Putamen (tissue), 1 donor: ENCODE results near the gene MYADML2.
"Not testable (repeated sequence)": the region's sequence is repeated elsewhere in the genome, so short reads cannot be mapped to it uniquely, and the experiment has no call there.

Experiments
- DNase-seq: peaks from one replicate; pipeline ENCODE4 v3.0.0-alpha.2; 2016; ENCODE audit warnings: low spot score

The MYADML2 gene, protein sequence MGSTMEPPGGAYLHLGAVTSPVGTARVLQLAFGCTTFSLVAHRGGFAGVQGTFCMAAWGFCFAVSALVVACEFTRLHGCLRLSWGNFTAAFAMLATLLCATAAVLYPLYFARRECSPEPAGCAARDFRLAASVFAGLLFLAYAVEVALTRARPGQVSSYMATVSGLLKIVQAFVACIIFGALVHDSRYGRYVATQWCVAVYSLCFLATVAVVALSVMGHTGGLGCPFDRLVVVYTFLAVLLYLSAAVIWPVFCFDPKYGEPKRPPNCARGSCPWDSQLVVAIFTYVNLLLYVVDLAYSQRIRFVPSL

DNA sequence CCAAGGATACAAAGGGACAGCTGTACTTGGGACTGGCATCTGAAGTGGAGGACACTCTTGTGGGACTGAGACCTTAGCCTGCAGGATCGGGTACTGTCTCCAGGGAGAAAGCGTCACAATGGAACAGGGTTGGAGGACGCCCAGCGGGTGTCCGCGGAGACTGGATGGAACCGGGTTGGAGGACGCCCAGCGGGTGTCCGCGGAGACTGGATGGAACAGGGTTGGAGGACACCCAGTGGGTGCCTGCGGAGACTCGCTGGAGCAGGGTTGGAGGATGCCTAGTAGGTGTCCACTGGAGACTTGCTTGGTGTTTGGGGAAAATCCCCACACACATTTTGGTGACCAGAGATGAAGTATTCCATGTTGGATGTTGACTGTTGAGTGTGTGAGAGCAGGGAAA is at the start of gene MYADML2:
Gene MYADML2 (minus strand): TSS at position 45 of the 400 bp plus-strand sequence. CDS start 5,492 bp downstream, outside the sequence.
- DNase-seq: no peak

DNA sequence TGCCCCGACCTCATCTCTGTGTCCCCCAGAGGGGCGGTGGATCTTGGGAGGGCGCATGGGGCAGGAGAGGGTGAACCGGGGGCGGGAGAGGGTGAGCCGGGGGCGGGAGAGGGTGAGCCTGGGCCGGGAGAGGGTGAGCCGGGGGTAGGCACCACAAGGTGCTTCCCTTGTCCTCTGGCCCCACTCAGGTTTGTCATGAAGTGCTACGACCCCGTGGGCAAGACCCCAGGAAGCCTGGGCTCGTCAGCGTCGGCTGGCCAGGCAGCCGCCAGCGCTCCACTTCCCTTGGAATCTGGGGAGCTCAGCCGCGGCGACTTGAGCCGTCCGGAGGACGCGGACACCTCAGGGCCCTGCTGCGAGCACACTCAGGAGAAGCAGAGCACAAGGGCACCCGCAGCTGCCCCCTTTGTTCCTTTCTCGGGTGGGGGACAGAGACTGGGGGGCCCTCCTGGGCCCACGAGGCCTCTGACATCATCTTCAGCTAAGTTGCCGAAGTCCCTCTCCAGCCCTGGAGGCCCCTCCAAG is 49.3 kb upstream of the MYADML2 start:
- DNase-seq: no peak

DNA sequence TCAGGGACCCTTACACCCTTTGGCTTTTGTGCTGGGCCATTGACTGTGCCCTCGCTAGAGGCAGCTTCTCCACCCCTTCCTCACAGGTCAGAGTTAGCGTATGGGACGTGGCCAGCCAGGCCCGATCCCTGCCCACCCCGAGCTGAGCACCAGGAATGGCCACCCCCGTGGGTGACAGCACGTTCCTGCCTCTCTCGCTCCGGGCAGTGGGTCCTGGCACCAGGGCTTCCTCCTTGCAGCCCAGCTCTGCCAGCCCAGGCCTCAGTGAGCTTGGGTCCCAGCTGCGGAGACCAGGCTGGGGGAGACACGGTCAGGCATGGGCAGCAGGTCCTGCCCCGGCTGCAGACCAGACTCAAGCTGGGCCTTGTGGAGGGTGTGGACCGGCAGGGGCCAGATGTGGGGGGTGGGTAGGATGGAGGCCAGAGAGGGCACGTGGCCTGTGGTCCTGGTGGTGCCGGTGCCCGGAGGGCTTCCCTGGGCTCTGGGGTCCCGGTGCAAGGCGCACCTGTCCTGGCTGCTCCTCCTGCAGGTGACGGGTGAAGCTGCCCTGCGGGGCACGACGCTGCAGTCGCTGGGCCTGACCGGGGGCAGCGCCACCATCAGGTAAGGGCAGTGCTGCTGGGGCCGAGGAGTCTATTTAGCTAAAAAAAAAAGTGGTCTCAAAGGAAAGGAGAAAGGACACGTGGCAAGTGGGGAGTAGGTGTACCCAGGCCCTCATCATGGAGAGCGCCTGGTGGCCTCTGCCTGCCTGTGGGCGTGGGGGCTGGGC is 48.6 kb upstream of the MYADML2 start:
- DNase-seq: no peak

DNA sequence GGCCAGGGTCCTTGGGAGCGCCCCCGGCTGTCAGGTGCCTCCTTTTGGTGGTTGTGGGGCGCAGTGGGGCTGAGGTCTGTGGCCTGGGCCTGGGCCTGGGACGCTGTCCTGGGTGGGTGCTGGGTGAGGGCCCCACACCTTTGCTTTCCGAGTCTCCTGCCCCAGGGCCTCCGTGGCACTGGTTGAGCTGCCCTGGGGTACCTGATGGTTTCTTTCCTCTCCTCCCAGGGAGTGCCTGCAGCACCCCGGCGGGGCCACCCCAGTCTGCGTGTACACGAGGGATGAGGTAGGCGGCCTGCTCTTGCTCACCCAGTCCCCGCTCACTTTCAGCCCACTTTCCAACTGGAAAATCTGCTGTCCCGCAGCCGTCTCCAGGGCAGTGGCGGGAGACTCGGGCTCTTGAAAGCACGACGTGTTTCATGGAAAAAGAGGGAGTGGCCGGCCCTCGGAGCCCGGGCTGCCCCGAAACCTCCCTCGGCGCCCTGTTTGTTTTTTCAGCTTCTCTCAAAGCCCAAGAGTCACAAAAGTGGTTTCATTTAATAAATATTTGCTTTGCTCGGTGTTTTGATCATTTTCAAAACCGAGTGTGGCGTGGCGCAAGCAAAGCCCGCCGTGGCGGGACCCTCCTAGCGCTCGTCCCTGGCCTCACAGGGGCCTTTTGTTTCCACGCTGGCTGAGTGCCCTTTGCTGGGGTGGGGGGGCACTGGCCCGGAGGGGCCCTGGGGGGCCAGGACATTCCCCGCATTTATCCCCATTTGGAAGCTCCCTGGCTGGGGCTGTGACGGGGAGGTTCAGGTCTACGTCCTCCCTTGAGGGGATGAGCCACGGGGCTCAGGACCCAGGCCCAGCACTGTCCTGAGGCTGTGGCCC is 47.8 kb upstream of the MYADML2 start:
- no peak for DNase-seq

DNA sequence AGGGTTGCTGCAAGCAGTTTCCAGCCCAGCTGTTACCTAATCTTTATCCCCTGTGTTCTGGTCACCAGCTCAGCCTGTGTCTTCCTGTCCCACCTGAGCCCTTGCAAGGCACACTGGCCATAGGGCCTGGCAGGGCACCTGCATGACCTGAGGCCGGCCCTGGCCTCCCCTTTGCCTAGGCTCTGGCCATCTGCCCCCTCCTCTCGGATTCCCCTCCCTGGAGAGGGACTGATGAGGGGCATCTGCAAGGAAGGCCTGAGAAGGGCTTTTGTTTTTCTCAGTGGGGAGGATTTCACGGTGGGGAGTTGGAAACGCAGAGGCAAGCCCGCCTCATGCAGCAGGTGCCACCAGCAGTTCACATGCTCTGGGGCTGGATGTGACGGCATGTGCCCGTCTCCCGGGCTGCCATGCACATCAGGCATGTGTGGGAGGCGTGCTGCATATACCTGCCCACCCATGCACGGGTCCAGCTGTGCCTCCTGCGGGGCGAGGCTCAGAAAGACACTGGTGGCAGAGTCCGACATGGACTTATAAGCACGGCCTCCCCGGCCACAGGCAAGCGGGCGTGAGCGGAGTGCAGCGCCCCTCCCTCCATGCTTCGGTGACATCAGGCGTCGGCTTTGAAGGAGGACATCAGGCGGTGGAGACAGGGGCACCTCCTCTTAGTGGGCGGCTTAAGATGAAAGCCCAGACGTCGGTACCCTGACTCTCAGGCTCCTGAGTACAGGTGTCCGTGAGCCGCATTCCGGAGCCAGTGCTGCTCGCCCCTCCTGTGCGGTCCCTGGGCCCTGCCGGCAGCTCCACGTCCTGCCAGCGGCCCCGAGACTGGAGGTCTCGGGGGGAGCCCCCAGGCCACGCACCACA is 46.9 kb upstream of the MYADML2 start:
- DNase-seq: no peak

DNA sequence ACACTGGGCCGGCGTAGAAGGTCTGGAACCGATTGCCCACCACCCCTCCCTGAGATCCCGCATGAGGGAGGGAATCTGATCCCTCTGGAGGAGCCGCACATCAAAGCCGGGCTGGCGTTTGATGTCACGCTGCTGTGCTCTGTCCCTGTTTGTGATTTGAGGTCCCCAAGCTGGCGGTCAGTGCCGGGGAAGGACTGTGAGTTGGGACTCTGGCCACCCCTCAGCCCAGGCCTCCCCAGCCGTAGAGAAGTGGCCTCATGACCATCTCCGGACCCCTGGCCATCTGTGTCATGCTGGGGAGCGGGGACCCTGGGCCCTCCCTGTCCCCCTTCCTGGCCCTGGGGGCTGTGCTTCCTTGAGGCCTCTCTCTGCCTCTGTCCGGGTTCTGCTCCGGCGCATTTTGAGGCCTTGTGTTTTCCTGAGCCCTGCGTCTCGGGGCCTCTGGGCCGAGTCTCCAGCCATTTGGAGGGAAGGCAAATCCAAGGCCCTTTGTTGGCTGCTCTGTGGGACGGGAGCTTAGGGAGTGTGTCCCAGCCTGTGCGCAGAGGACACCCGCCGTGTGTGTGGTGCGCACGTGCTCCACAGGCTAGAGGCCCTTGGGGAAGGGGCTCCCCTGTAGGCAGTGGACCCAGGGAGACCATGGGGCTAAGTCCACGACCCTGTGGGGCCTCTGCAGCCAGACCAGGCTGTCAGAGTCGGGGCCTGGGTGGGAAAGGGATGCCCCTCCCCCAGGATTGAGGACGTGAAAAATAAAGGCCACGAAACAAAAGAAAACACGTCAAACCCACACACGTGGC is 45.5 kb upstream of the MYADML2 start:
- no peak for DNase-seq

DNA sequence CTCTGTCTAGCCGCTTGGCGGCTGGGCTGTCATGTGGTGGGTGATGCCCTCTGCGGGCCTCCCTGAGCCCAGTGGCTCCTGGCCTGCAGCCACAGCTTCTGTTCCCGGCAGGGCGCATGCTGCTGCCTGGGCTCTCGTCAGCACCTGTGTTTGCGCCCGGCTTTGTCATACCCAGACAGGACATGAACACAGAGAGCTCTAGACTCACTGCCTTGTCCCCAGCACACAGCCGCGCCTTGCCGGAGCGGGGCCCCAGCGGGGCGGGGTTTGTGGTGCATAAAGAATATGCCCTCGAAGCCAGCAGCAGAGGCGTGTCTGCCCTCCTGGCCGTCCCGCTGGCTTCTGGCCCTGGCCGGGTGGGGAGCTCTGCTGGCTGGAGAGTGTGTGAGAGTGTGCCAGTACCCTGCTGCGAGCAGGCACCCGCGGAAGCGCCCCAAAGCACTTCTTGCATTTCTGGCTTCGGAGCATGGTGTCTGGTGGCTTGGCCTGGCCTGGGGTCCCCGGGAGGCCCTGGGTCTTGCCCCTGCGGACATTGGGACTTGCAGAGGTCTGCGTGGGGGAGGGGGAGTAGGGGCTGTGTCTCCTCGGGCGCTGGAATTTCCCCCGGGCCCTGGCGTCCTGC is 44.8 kb upstream of the MYADML2 start:
- peak; percentile 63 for DNase-seq

DNA sequence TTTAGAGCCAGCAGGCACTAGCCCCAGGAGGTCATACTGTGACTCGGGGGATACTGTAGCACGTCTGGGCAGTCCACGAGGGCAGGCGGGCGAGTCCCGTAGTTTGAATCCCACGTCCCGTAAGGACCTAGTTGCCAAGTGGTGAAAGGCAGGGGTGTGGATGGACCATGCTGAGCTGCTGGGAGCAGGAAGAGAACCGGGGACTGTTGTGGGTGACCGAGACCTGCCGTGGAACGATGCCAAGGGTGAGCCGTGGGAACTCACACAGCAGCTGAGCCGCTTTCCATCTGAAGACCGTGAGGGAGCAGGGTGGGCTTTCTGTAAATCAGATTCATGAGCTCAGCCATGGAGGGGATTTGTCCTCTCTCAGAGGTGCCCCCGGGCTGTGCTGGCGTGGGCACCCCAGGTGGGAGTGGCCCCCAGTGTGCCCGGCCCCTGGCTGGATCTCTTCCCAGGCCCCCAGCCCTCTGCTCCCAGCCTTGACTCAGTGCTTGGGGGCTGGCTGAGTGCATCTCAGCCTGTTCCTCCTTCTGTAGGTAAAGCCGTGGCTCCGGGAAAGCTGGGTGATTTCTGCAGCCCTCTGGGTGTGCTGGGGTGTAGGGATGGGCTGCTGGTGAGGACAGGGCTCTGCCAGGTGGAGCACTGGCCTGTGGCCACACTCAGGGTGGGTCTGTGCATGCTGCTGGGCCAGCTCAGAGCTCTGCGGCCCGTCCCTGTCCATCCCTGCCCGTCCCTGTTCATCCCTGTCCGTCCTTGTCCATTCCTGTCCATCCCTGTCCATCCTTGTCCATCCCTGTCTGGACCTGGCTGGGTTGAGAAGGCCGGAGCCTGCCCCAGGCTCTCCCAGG is 44.0 kb upstream of the MYADML2 start:
- DNase-seq: no peak

DNA sequence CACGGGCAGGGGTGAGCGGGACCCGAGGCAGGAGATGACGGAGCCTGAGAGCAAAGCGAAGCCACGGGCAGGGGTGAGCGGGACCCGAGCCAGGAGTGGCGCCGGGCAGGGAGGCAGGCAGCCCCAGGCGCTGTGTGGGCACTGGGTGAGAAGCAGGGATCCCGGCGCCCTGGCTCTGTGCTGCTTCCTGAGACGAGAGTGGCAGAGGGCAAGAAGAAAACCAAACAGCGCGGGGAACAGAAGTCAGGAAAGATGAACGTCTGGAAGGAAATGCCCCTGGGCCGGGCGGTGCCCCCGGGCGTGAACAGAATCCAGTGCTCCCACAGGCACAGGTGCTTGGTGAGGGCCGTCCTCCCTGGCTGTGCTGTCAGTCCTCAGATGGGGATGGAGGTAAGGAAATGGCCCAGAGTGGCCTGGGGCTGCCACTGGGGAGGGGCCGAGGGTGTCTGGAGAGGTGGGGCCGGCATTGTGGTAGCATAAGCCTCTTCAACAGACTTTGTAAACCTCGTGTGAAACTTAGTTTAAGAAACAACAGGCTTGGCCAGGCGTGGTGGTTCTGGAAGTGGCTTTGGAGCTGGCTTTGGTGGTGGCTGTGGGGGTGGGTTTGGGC is 40.2 kb upstream of the MYADML2 start:
- no peak for DNase-seq

DNA sequence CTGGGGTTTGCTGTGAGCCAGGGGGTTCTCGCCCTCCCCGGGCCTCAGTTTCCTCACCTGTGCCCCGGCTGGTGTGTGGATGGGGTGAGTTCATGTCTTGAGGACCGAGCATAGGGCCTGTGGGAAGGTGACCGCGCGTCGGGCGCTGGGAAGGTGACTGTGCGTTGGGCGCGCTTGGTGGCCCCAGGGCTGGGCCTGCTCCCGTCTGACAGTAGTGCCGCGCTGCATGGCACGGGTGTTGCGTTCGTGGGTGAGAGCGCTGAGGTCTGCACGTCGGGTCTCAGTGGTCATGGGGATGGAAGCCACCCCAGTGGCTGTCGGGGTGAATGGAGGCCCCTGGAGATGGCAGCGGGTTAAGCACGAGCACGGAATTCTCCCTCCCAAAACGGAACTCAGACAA is 39.6 kb upstream of the MYADML2 start:
- DNase-seq: no peak

DNA sequence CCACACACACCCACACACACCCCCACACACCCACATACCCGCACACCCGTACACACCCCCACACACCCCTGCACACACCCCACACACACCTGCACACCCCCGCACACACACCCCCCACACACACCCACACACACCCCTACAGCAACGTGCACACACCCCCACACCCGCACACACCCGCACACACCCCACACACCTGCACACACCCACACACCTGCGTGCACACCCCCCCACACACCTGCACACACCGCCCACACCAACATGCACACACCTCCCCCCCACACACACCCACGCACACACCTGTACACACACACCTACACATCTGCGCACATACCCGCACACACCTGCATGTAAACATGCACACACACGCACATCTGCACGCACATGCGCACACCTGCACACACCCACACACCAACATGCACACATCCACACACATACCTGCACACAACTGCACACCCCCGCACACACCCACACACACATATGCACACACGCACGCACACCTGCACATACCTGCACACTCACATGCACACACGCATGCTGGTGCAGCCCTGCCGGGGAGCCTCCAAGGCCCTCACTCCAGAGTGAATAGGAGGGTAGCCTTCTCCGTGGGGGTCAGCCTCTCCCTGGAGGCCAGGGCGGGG is 37.9 kb upstream of the MYADML2 start:
- DNase-seq: no peak

DNA sequence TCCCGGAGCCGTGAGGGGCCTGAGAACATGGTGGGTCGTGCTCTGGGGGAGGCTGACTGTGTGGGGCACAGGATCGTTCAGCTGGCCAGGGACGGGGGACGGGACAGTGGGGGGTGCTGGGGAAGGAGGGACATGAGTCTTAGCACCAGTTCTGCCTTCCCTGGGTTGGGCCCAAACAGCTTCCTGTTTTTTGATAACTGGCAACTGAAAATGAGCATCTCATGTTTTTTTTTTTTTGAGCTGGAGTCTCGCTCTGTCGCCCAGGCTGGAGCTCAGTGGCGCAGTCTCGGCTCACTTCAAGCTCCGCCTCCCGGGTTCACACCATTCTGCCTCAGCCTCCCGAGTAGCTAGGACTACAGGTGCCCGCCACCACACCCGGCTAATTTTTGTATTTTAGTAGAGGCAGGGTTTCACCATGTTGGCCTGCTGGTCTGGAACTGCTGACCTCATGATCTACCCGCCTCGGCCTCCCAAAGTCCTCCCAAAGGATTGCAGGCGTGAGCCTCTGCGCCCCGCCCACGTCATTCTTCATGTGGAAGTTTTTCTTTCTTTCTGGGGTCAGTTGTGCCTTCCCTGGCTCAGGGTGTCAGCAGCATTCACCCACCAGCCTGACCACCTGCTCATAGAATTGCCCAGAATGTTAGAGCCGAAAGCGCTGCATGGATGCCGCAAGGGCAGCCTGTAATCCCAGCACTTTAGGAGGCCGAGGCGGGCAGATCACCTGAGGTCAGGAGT is 36.8 kb upstream of the MYADML2 start:
- no peak for DNase-seq

DNA sequence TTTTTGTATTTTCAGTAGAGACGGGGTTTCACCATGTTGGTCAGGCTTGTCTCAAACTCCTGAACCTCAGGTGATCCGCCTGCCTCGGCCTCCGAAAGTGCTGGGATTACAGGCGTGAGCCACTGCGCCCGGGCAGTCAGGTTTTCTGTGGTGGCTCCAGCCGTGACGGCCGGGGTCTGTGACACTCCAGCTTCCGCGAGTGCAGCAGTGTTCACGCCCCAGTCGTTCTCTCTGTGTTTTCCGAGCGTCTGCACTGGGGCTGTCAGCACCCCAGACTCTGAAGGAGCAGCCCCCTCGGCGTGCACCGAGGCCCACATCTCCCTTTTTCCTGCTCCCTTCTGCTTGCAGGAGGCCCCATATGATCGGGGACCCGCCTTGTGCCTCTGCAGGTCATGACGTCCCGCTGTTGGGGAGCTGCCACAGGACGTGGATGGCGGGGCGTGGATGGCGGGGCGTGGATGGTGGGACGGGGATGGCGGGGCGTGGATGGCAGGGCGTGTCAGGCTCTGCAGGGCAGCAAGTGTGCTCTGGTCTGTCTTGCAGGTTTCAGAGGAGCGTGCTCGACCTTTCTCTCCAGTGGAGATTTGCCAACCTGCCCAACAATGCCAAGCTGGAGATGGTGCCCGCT is 36.1 kb upstream of the MYADML2 start:
- DNase-seq: no peak

DNA sequence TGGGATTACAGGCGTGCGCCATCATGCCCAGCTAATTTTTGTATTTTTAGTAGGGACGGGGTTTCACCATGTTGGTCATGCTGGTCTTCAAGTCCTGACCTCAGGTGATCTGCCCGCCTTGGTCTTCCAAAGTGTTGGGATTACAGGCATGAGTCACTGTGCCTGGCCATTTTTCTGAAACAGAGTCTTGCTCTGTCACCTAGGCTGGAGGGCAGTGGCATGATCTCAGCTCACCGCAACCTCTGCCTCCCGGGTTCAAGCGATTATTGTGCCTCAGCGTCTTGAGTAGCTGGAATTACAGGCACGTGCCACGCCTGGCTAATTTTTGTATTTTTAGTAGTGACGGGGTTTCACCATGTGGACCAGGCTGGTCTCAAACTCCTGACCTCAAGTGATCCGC is 34.5 kb upstream of the MYADML2 start:
- DNase-seq: not testable (repeated sequence)

DNA sequence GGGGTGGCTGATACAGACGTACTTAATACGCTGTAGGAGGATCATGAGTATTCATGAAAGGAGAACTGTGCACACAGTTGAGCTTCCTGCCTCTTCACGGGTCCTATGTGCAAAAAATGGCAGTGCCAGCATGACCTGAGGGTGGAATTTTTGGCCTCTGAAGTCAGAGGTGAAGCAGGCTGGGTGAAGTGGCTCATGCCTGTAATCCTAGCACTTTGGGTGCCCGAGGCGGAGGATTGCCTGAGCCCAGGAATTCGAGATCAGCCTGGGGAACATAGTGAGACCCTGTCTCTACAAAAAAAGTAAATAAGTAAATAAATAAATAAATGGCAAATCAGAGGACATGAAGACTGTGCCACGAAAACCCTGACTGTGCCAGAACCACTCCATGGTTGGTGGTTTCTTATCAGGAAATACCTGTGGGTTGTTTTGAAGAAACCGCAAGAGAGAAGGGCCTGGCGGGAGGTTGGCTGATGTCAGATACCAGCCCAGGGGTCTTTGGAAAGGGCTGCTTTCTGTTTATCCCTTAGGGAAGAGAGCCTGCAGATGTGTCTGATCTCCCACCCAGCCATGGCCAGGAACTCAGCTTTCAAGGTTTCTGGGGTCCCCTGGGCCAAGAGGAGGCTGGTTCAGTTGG is 33.8 kb upstream of the MYADML2 start:
- DNase-seq: no peak

DNA sequence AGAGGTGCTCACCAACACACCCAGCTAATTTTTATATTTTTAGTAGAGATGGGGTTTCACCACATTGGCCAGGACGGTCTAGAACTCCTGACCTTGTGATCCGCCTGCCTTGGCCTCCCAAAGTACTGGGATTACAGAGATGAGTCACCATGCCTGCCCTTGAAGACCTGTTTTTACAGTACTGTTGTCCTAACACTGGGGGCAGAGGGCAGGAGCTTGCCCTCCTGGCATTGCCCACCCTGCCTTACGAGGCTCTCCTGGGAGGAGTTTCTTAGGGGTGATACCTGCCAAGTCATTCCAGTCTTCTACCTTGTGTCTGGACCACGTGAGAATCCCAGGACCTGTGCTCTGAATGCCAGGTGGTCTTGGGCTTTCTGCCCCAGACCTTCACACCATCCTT is 33.1 kb upstream of the MYADML2 start:
- DNase-seq: no peak
